ENCODE measurements around the gene SOS1.

The SOS1 gene

DNA sequence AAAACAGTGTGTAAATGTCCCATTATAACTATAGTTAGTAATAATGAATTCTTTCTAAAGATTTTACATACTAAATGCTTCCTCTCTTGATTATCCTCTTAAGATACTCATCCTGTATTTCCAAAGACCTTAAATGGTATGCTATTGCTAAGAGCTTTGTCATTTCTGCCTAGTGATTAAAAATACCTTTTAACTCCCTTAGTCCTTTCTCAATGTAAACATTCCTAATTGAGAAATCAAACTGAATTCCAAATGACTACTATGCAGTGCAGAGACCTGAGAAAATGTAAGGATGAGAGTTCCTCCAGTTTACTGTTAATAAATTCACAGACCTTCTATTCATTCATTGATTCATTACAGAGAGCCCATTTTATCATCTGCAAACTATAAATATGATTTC lies 86.9 kb downstream of the SOS1 start:
- Histone ChIP-seq H3K9ac (ENCODE audit: low read length) (no peak overlapping the region), H2AFZ (ENCODE audit: low read depth, low read length) (no peak overlapping the region), H2BK12ac (ENCODE audit: low read length in 2 of 2) (no peak overlapping the region), H3K79me1 (replicated peaks; ENCODE audit: low read length, poor library complexity, severe bottlenecking) (peaks cover 7% of the 10 kb centered on the region), H3K36me3 (ENCODE audit: control insufficient read depth in 1 of 2, insufficient read depth in 2 of 2, low read depth in 1 of 2, low read length in 2 of 2) (peaks cover 12 to 69% of the 10 kb centered on the region in 2 experiments), H2BK15ac (ENCODE audit: low read depth, poor library complexity, severe bottlenecking) (no peak overlapping the region), H2BK120ac (ENCODE audit: low read depth, low read length) (no peak overlapping the region), H3K9me3 (ENCODE audit: control insufficient read depth, low read length) (no peaks in the 10 kb centered on the region), H3K18ac (ENCODE audit: low read depth in 1 of 2, low read length in 2 of 2) (no peak overlapping the region), H3K23ac (ENCODE audit: low read length in 2 of 2) (no peak overlapping the region), H2BK5ac (ENCODE audit: low read depth, low read length, poor library complexity, severe bottlenecking) (no peak overlapping the region), H3K27me3 (ENCODE audit: control insufficient read depth in 1 of 2, insufficient read depth in 1 of 2, low read length in 2 of 2) (no peaks in the 10 kb centered on the region), H3K27ac (ENCODE audit: low read length, poor library complexity, severe bottlenecking) (no peak overlapping the region), H3K14ac (ENCODE audit: low read length in 2 of 2) (no peak overlapping the region), H3K4me2 (ENCODE audit: low read length, poor library complexity, severe bottlenecking) (no peak overlapping the region), H3K4me3 (ENCODE audit: insufficient read depth in 1 of 2, low read depth in 1 of 2, low read length in 2 of 2) (no peak overlapping the region), H4K91ac (ENCODE audit: low read length) (no peak overlapping the region), H3K4me1 (ENCODE audit: control insufficient read depth, insufficient read depth, low read depth, low read length) (no peaks in the 10 kb centered on the region), H3K4ac (ENCODE audit: low read depth in 1 of 2, low read length in 2 of 2) (no peak overlapping the region), H2AK5ac (ENCODE audit: low read length, severe bottlenecking) (no peak overlapping the region), H4K8ac (ENCODE audit: low read length) (no peak overlapping the region)
- peak; percentile 59 for DNase-seq

GRCh38 chr2:39027421-39027820 lies 93.4 kb downstream of the SOS1 start:
- Histone ChIP-seq H3K36me3 (ENCODE audit: control insufficient read depth in 1 of 2, insufficient read depth in 2 of 2, low read depth in 1 of 2, low read length in 2 of 2) (peaks cover 3 to 72% of the 10 kb centered on the region in 2 experiments), H2BK12ac (ENCODE audit: low read length in 2 of 2) (no peak overlapping the region), H3K4me3 (ENCODE audit: insufficient read depth in 1 of 2, low read depth in 1 of 2, low read length in 2 of 2) (no peak overlapping the region), H2BK120ac (ENCODE audit: low read depth, low read length) (no peak overlapping the region), H3K9me3 (ENCODE audit: control insufficient read depth, low read length) (no peaks in the 10 kb centered on the region), H2AFZ (ENCODE audit: low read depth, low read length) (no peak overlapping the region), H3K4ac (ENCODE audit: low read depth in 1 of 2, low read length in 2 of 2) (no peak overlapping the region), H3K14ac (ENCODE audit: low read length in 2 of 2) (no peak overlapping the region), H3K27me3 (ENCODE audit: control insufficient read depth in 1 of 2, insufficient read depth in 1 of 2, low read length in 2 of 2) (no peaks in the 10 kb centered on the region), H3K18ac (ENCODE audit: low read depth in 1 of 2, low read length in 2 of 2) (no peak overlapping the region), H2BK15ac (ENCODE audit: low read depth, poor library complexity, severe bottlenecking) (no peak overlapping the region), H3K79me1 (replicated peaks; ENCODE audit: low read length, poor library complexity, severe bottlenecking) (peaks cover 2% of the 10 kb centered on the region), H3K23ac (ENCODE audit: low read length in 2 of 2) (no peak overlapping the region), H4K91ac (ENCODE audit: low read length) (no peak overlapping the region), H3K27ac (ENCODE audit: low read length, poor library complexity, severe bottlenecking) (no peak overlapping the region), H3K4me2 (ENCODE audit: low read length, poor library complexity, severe bottlenecking) (no peak overlapping the region), H2AK5ac (ENCODE audit: low read length, severe bottlenecking) (no peak overlapping the region), H4K8ac (ENCODE audit: low read length) (no peak overlapping the region), H2BK5ac (ENCODE audit: low read depth, low read length, poor library complexity, severe bottlenecking) (no peak overlapping the region), H3K4me1 (ENCODE audit: control insufficient read depth, insufficient read depth, low read depth, low read length) (no peaks in the 10 kb centered on the region), H3K9ac (ENCODE audit: low read length) (no peak overlapping the region)
- no peak for DNase-seq

DNA sequence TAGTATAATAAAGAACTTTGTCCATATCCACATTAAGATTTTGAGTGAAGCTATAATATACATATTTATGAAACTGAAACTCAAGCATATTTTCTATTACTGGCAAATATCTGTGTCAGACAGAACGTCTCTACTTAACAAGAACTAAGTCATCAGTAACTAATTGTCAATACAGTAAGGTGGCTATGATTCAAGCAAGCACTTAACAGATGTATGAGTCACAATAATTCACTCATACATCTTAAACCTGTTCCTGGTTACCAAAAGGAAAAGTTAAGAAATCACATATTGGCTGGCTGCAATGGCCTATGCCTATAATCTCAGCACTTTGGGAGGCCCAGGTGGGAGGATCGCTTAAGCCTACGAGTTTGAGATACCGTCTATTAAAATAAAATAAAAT lies 96.0 kb downstream of the SOS1 start:
- Histone ChIP-seq H2AK5ac (ENCODE audit: low read length, severe bottlenecking) (no peak overlapping the region), H4K8ac (ENCODE audit: low read length) (no peak overlapping the region), H3K36me3 (ENCODE audit: control insufficient read depth in 1 of 2, insufficient read depth in 2 of 2, low read depth in 1 of 2, low read length in 2 of 2) (peaks cover under 1 to 75% of the 10 kb centered on the region in 2 experiments), H3K18ac (ENCODE audit: low read depth in 1 of 2, low read length in 2 of 2) (no peak overlapping the region), H3K4me1 (ENCODE audit: control insufficient read depth, insufficient read depth, low read depth, low read length) (no peaks in the 10 kb centered on the region), H3K9ac (ENCODE audit: low read length) (no peak overlapping the region), H2BK12ac (ENCODE audit: low read length in 2 of 2) (no peak overlapping the region), H3K4ac (ENCODE audit: low read depth in 1 of 2, low read length in 2 of 2) (no peak overlapping the region), H2AFZ (ENCODE audit: low read depth, low read length) (no peak overlapping the region), H3K79me1 (replicated peaks; ENCODE audit: low read length, poor library complexity, severe bottlenecking) (peaks cover 1% of the 10 kb centered on the region), H3K14ac (ENCODE audit: low read length in 2 of 2) (no peak overlapping the region), H2BK15ac (ENCODE audit: low read depth, poor library complexity, severe bottlenecking) (no peak overlapping the region), H2BK120ac (ENCODE audit: low read depth, low read length) (no peak overlapping the region), H3K9me3 (ENCODE audit: control insufficient read depth, low read length) (no peaks in the 10 kb centered on the region), H2BK5ac (ENCODE audit: low read depth, low read length, poor library complexity, severe bottlenecking) (no peak overlapping the region), H4K91ac (ENCODE audit: low read length) (no peak overlapping the region), H3K4me2 (ENCODE audit: low read length, poor library complexity, severe bottlenecking) (no peak overlapping the region), H3K23ac (ENCODE audit: low read length in 2 of 2) (no peak overlapping the region), H3K27ac (ENCODE audit: low read length, poor library complexity, severe bottlenecking) (no peak overlapping the region), H3K4me3 (ENCODE audit: insufficient read depth in 1 of 2, low read depth in 1 of 2, low read length in 2 of 2) (no peak overlapping the region), H3K27me3 (ENCODE audit: control insufficient read depth in 1 of 2, insufficient read depth in 1 of 2, low read length in 2 of 2) (no peaks in the 10 kb centered on the region)
- peak; percentile 24 for DNase-seq
- 100% methylated on average over 2 of the region's 4 CpGs for WGBS

DNA sequence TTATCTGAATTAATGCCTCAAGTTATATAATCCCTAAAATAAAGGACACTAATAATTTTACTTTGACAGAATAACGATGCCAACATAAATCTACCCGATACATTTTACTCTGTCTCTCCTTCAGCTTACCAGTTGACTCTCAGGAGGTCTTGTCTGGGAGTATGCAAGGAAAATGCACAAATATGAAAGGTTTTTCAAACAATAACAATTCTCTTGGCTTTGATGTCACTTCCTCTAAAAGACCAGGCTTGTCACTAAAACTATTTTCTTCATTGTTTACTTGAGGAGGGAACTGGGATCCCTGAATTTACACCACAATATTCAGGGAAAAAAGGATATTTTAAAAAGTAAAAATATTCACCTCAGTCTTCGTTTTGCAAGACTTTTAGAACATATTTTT lies 97.2 kb downstream of the SOS1 start:
- H3K4me3 ChIP-seq (ENCODE audit: insufficient read depth in 1 of 2, low read depth in 1 of 2, low read length in 2 of 2), result no peak overlapping the region
- no peak overlapping the region for H2BK5ac ChIP-seq (ENCODE audit: low read depth, low read length, poor library complexity, severe bottlenecking)
- H2BK120ac ChIP-seq (ENCODE audit: low read depth, low read length), result no peak overlapping the region
- H3K23ac ChIP-seq (ENCODE audit: low read length in 2 of 2), result no peak overlapping the region
- no peak overlapping the region for H3K14ac ChIP-seq (ENCODE audit: low read length in 2 of 2)
- H3K4me1 ChIP-seq (ENCODE audit: control insufficient read depth, insufficient read depth, low read depth, low read length), result no peaks in the 10 kb centered on the region
- H4K91ac ChIP-seq (ENCODE audit: low read length), result no peak overlapping the region
- no peak overlapping the region for H4K8ac ChIP-seq (ENCODE audit: low read length)
- no peak overlapping the region for H3K9ac ChIP-seq (ENCODE audit: low read length)
- no peak overlapping the region for H2BK15ac ChIP-seq (ENCODE audit: low read depth, poor library complexity, severe bottlenecking)
- peaks cover 0 to 68% of the 10 kb centered on the region in 2 experiments for H3K36me3 ChIP-seq (ENCODE audit: control insufficient read depth in 1 of 2, insufficient read depth in 2 of 2, low read depth in 1 of 2, low read length in 2 of 2)
- no peak overlapping the region for H2BK12ac ChIP-seq (ENCODE audit: low read length in 2 of 2)
- no peaks in the 10 kb centered on the region for H3K27me3 ChIP-seq (ENCODE audit: control insufficient read depth in 1 of 2, insufficient read depth in 1 of 2, low read length in 2 of 2)
- no peak overlapping the region for H2AK5ac ChIP-seq (ENCODE audit: low read length, severe bottlenecking)
- 98% methylated on average over 3 of the region's 3 CpGs for WGBS
- H3K18ac ChIP-seq (ENCODE audit: low read depth in 1 of 2, low read length in 2 of 2), result no peak overlapping the region
- H3K4ac ChIP-seq (ENCODE audit: low read depth in 1 of 2, low read length in 2 of 2), result no peak overlapping the region
- H3K4me2 ChIP-seq (ENCODE audit: low read length, poor library complexity, severe bottlenecking), result no peak overlapping the region
- DNase-seq, result no peak
- H3K9me3 ChIP-seq (ENCODE audit: control insufficient read depth, low read length), result no peaks in the 10 kb centered on the region
- no peaks in the 10 kb centered on the region for H3K79me1 ChIP-seq (replicated peaks; ENCODE audit: low read length, poor library complexity, severe bottlenecking)
- no peak overlapping the region for H2AFZ ChIP-seq (ENCODE audit: low read depth, low read length)
- H3K27ac ChIP-seq (ENCODE audit: low read length, poor library complexity, severe bottlenecking), result no peak overlapping the region
